ENCODE measurements around the gene C16orf96.

The C16orf96 gene

DNA sequence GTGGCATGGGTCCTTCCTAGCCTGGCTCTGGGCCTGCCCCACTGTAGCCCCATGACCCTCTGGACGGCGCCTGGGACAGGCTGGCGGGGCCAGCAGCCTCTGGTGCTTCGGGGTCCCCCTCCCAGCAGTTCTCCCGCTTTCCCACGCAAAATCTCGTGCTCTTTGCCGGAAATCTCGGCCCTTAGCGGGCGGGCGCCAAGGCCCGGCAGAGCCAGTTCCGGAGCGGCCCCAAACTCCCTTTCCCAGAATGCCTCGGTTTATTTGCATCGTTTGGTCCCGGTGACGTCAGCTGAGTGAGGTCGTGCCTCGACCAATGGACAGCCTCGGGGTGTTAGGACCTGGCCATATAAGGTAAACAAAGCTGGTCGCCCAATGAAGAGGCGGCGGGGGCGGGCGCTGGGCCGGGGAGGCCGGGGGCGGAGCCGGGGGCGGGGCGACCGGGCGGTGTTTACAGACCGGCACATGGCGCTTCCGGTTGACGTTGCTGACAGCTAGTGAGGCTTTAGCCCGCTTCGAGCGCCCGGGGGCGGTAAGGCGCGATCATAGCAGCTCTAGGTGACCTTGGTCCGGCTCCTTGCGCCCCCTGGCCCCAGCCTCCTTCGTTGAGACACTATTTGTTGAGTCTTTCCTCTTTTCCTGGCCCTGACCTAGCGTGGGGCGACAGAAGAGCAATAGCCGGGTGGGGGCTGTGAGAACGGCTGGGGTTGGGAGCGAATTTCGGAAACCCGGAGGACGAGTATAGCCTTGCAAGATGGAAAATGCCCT lies 60.1 kb downstream of the C16orf96 start:
- peak; percentile 100 for DNase-seq (ENCODE audit: low spot score)

DNA sequence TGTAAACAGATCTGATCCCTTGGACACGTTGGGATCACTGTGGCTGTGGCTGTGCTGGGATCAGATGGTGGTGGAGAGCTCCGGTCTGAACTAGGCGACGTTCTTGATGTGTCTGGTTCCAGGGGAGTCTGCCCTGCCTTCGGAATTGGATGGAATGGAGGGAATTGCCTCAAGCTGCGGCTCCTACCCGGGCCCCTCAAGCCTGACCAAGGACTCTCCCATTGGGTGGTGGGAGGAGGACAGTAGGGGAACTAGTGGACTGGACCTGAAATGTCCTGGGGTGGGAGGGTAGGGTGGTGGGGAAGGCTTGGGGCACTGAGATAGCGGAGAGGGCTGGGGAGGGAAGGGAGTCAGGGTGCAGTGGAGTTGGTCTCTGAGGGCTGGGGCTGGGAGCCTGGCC lies 61.7 kb downstream of the C16orf96 start:
- no peak for DNase-seq (ENCODE audit: low spot score)

- DNase-seq (ENCODE audit: low spot score) = no peak
Observed at GRCh38 chr16:4618645-4619418, 62.7 kb downstream of the C16orf96 start.

GRCh38 chr16:4623593-4623992 lies 67.5 kb downstream of the C16orf96 start:
- no peak for DNase-seq (ENCODE audit: low spot score)

GRCh38 chr16:4624015-4624826 lies 68.1 kb downstream of the C16orf96 start, which contains the start of gene MGRN1:
Gene MGRN1 (plus strand): TSS chr16:4624826. CDS start chr16:4624961, 135 bp downstream.
- peak; percentile 97 for DNase-seq (ENCODE audit: low spot score)

DNA sequence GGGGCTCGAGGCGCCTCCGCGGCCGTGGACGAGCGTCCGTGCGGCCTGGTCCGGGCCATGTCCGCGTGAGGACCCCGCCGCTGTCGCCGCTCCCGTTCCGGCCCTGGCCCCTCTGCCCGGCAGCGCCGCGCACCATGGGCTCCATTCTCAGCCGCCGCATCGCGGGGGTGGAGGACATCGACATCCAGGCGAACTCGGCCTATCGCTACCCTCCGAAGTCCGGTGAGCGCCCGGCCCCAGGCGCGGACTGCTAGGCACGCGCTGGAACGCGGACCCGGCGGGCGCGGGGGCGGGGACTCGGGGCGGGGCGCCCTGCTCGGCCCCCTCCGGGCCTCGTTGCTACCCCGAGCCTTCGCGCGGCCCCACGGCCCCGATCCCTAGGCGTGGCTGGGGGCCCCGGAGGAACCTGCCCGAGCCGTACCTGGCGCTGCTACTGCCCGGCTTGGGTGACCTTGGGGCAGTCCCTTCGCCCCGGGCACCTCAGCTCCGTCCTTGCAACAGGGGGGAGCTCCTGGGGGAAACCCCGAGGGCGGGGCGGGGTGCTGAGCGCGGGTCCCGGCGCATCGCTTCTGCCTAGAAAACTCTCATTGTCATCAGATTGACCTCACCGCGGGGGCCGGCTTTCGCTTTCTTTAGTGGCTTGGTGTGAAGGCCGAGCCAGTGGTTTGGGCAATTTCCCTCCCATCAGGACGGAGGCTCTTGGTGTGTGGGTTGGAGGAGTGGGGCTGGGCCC lies 68.9 kb downstream of the C16orf96 start:
- DNase-seq (ENCODE audit: low spot score) = no peak

- DNase-seq (ENCODE audit: low spot score) = peak; percentile 40
Observed at GRCh38 chr16:4625560-4626159, 69.5 kb downstream of the C16orf96 start.

DNA sequence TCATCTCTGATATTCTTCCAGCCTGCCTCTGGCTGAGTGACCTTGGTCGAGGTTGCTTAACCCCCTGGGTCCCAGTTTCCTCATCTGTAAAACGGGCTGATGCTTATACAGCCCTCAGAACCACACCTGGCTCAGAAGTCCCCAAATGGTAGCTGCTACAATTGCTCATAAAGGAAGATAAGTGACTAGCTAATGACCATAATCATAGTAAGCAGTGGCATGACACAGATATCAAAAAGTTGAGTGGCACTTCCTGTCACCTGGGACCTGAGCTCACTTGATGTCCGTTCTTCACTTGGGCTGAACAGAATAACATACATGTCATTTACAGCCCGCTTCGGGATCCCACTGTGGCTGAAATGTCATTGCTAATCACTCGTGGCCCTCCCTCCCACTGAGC lies 70.3 kb downstream of the C16orf96 start:
- no peak for DNase-seq (ENCODE audit: low spot score)

GRCh38 chr16:4628283-4628682 lies 72.1 kb downstream of the C16orf96 start:
- DNase-seq (ENCODE audit: low spot score) = no peak

DNA sequence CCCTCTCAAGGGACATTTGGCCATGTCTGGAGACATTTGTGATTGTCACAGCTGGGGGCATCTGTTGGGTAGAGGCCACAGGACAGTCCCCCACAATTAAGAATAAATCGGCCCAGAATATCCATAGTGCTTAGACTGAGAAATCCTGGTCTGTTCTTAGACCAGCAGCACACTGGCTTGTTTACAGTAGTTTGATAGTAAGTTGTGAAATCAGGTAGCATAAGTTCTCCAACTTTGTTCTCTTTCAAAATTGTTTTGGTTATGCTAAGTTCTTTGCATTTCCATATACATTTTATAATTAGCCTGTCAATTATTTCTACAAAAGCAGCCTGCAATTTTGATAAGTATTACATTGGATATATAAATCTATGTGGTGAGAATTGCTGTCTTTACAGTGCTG lies 75.3 kb downstream of the C16orf96 start:
- DNase-seq (ENCODE audit: low spot score) = no peak

GRCh38 chr16:4633910-4634635 lies 77.9 kb downstream of the C16orf96 start:
- no peak for DNase-seq (ENCODE audit: low spot score)

DNA sequence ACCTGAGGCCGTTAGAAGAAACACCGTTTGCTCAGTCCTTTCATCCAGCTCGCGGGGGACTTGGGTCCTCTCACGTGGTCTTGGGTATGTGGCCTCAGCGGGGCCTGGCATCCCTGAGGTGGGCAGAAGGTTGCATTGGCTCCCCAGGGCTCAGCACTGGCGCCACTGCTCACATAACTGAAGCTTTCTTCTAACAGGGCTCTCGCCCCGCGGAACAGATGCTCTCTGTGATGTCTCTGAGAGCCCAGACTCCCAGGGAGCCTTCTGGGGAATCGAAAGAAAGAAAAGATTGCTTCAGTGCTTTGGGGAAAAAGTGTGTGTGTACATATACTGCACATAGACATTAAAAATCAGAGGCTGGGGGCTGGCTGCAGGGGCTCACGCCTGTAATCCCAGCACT lies 78.6 kb downstream of the C16orf96 start:
- no peak for DNase-seq (ENCODE audit: low spot score)

- no peak for DNase-seq (ENCODE audit: low spot score)
Observed at GRCh38 chr16:4636196-4636595, 80.1 kb downstream of the C16orf96 start.

DNA sequence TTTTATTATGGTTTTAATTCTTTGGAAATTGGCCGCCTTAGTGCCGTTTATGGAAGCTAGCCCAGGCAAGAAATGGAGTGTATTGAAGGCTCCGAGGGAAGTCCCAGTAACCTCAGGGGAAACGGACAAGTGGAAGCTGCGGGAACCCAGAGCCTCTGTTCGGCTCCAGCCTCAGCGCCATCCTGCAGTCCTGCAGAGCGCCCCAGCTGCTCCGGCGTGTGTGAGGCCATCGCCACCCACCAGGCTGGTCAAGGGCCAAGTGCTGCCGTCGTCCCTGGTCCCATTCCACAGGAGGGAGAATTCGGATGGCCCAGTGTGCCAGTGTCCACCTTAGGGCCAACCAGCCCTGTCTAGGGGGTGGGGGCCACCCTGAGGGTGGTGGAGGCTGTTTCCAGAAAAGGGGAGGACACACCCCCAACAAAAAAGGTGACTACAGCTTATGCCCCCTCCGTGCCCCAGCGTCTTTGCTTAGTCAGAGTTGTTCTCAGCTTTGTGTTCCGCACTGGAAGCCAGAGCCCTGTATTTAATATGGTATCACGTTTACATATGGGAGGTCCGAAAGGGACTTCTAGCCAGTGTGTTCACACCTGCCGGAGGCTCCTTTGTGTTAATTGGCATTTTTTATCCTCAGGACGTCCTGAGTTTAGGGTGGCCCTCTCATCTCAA lies 81.5 kb downstream of the C16orf96 start:
- no peak for DNase-seq (ENCODE audit: low spot score)

- no peak for DNase-seq (ENCODE audit: low spot score)
Observed at GRCh38 chr16:4639899-4640509, 83.9 kb downstream of the C16orf96 start.

- DNase-seq (ENCODE audit: low spot score) = no peak
Observed at GRCh38 chr16:4640572-4641305, 84.6 kb downstream of the C16orf96 start.

DNA sequence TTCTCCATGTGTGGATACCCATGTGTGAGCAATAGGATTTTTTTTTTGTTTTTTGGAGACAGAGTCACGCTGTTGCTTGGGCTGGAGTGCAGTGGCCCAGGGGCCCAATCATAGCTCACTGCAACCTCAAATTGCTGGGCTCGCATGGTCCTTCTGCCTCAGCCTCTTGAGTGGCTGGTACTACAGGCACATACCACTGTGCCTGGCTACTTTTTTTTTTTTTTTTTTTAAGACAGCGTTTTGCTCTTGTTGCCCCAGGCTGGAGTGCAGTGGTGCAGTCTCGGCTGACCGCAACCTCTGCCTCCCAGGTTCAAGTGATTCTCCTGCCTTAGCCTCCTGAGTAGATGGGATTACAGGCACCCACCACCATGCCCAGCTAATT lies 85.2 kb downstream of the C16orf96 start:
- DNase-seq (ENCODE audit: low spot score) = no peak

DNA sequence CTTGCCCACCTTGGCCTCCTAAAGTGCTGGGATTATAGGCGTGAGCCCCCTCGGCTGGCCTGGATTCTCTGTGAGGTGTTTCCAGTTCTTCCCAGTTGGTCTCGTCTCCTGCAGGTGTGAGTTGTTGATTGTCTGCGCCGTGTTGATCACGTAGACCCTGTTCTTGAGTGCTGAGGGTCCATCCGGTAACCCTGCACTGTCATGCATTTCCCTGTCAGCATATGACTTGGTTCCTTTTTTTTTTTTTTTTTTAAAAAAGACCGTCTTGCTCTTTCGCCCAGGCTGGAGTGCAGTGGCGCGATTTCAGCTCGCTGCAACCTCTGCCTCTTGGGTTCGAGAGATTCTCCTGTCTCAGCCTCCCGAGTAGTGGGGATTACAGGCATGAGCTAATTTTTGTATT lies 85.8 kb downstream of the C16orf96 start:
- no peak for DNase-seq (ENCODE audit: low spot score)

Measured in Ammon's horn (tissue), 1 donor.